HCT116 (cell line): Measurements from ENCODE around the gene QKI.

ENCODE experiments used
- CEBPB ChIP-seq: IDR thresholded peaks from 2 replicates; pipeline ENCODE4 v1.6.1; 2012; ENCODE audit warnings: low read depth
- EZH2 ChIP-seq: fragments of 200-600 bp; sonication (generic); IDR thresholded peaks from 2 replicates; pipeline ENCODE4 v1.6.1; 2017; ENCODE audit warnings: antibody characterized with exemption, mixed run types
- POLR2A ChIP-seq: IDR thresholded peaks from 2 replicates; pipeline ENCODE4 v1.7.0; 2011; ENCODE audit warnings: borderline replicate concordance; ENCODE audit not compliant: insufficient read depth, insufficient read length; ENCODE audit errors: extremely low read depth
- POLR2AphosphoS5 ChIP-seq: IDR thresholded peaks from 2 replicates; pipeline ENCODE4 v1.6.1; 2011; ENCODE audit warnings: mild to moderate bottlenecking, low read depth, low read length, moderate library complexity
- SP1 ChIP-seq: IDR thresholded peaks from 2 replicates; pipeline ENCODE4 v1.6.1; 2012; ENCODE audit warnings: low read depth
- TCF7L2 ChIP-seq: IDR thresholded peaks from 2 replicates; pipeline ENCODE4 v1.7.0; 2011; ENCODE audit warnings: borderline replicate concordance, inconsistent platforms; ENCODE audit not compliant: insufficient read depth, insufficient read length; ENCODE audit errors: extremely low read depth
- ZNF274 ChIP-seq: fragments of 200-500 bp; sonication (Bioruptor generic); IDR thresholded peaks from 2 replicates; pipeline ENCODE4 v1.6.1; 2014; ENCODE audit warnings: mild to moderate bottlenecking, low read depth, low read length, inconsistent platforms
- TF ChIP-seq, protein P1 (sequence below), 3 experiments: fragments of 200-600 bp in 1 of 3; sonication (generic) in 1 of 3; IDR thresholded peaks in 2 of 3; conservative IDR thresholded peaks in 1 of 3; 2 replicates each; pipeline ENCODE4 v1.5.1; 2012 to 2017; ENCODE audit warnings: low read depth in 2 of 3, low read length in 2 of 3, antibody characterized with exemption in 1 of 3, borderline replicate concordance in 1 of 3, control low read depth in 1 of 3, mild to moderate bottlenecking in 1 of 3, mixed read lengths in 1 of 3, mixed run types in 1 of 3, moderate library complexity in 1 of 3; ENCODE audit not compliant: insufficient read depth in 1 of 3
- TF ChIP-seq, protein P2 (sequence below): IDR thresholded peaks from 2 replicates; pipeline ENCODE4 v1.6.1; 2012; ENCODE audit warnings: low read depth
- TF ChIP-seq, protein P3 (sequence below): IDR thresholded peaks from 2 replicates; pipeline ENCODE4 v1.6.1; 2012

DNA sequence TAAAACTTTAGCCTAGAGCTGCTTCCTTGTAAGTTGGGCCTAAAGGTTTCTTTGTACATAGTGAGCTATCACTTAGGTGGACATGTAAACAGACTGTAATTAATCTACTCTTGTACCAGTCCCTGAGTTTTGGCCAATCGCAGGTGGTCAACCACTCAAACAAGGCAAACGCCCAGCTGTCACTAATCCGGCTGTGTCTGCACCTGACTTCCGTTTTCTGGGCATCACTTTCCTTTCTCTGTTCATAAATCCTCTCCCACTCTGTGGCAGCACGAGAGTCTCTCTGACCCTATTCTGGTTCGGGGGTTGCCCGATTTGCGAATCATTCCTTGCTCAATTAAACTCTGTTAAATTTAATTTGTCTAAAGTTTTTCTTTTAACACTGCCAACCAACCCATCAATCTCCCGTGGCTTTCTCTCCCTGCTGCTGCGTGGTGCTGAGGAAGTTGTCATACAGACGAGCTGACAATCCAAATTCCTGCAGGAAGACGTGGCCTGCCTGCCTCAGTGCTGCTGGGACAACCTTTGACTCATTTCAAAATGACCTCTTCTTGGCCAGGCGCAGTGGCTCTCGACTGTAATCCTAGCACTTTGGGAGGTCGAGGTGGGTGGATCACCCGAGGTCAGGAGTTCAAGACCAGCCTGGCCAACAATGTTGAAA is 206.3 kb downstream of the QKI start:
- TF ChIP-seq, protein P1, sequence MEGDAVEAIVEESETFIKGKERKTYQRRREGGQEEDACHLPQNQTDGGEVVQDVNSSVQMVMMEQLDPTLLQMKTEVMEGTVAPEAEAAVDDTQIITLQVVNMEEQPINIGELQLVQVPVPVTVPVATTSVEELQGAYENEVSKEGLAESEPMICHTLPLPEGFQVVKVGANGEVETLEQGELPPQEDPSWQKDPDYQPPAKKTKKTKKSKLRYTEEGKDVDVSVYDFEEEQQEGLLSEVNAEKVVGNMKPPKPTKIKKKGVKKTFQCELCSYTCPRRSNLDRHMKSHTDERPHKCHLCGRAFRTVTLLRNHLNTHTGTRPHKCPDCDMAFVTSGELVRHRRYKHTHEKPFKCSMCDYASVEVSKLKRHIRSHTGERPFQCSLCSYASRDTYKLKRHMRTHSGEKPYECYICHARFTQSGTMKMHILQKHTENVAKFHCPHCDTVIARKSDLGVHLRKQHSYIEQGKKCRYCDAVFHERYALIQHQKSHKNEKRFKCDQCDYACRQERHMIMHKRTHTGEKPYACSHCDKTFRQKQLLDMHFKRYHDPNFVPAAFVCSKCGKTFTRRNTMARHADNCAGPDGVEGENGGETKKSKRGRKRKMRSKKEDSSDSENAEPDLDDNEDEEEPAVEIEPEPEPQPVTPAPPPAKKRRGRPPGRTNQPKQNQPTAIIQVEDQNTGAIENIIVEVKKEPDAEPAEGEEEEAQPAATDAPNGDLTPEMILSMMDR (IDR thresholded peaks at IDR 0.05 in 2 of 3, conservative IDR thresholded peaks at IDR 0.05 in 1 of 3; ENCODE audit: borderline replicate concordance in 1 of 3, insufficient read depth in 1 of 3, low read depth in 2 of 3, low read length in 2 of 3) = no peak
- TF ChIP-seq POLR2A (no peak), TCF7L2 (no peak), ZNF274 (no peak), CEBPB (no peak), POLR2AphosphoS5 (no peak), SP1 (no peak), EZH2 (no peak)
- TF ChIP-seq, protein P2, sequence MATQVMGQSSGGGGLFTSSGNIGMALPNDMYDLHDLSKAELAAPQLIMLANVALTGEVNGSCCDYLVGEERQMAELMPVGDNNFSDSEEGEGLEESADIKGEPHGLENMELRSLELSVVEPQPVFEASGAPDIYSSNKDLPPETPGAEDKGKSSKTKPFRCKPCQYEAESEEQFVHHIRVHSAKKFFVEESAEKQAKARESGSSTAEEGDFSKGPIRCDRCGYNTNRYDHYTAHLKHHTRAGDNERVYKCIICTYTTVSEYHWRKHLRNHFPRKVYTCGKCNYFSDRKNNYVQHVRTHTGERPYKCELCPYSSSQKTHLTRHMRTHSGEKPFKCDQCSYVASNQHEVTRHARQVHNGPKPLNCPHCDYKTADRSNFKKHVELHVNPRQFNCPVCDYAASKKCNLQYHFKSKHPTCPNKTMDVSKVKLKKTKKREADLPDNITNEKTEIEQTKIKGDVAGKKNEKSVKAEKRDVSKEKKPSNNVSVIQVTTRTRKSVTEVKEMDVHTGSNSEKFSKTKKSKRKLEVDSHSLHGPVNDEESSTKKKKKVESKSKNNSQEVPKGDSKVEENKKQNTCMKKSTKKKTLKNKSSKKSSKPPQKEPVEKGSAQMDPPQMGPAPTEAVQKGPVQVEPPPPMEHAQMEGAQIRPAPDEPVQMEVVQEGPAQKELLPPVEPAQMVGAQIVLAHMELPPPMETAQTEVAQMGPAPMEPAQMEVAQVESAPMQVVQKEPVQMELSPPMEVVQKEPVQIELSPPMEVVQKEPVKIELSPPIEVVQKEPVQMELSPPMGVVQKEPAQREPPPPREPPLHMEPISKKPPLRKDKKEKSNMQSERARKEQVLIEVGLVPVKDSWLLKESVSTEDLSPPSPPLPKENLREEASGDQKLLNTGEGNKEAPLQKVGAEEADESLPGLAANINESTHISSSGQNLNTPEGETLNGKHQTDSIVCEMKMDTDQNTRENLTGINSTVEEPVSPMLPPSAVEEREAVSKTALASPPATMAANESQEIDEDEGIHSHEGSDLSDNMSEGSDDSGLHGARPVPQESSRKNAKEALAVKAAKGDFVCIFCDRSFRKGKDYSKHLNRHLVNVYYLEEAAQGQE = no peak
- TF ChIP-seq, protein P3, sequence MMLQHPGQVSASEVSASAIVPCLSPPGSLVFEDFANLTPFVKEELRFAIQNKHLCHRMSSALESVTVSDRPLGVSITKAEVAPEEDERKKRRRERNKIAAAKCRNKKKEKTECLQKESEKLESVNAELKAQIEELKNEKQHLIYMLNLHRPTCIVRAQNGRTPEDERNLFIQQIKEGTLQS = no peak
